ENCODE results near the gene CRYBG1.

DNA sequence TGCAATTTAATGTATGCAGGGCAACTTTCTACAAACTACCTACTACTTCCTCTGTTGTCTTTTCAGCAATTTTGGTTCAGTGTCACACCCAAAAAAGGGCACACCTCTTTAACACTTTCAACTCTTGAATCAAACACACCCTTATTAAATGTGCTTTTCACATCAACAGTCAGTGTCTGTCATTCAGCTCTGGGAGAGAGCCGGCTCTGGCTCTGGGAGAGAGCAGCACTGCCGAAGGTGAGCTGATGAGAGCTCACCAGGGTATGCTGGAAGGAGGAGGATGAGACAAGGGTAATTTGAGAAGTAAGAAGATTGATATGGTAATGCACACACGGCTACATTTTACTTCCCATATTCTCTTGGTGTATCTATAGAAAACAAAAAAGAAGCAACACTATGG, 134.5 kb downstream of the CRYBG1 start:
- no peak for TF ChIP-seq FOXP2 (optimal IDR thresholded peaks at IDR 0.05; ENCODE audit: control extremely low read depth, extremely low read length, insufficient read depth)
- TF ChIP-seq POLR2AphosphoS5 (IDR thresholded peaks at IDR 0.05; ENCODE audit: borderline replicate concordance, low read depth, low read length) = no peak
- no peak for TF ChIP-seq EZH2 (IDR thresholded peaks at IDR 0.05)

All from SK-N-MC (cell line).